GM23338 (cell line): ENCODE measurements around the gene HBM. TPM values are rescaled to one million over a fixed set of nuclear protein-coding genes. Genes with fewer than 3 reads are reported as not detected.
"Not testable (repeated sequence)": the region's sequence is repeated elsewhere in the genome, so short reads cannot be mapped to it uniquely, and the experiment has no call there.

ENCODE experiments used
- ATAC-seq: fragments of 200-7000 bp; cut with Tn5 transposase; 3 replicates; pipeline ENCODE4 v1.9.1; 2020
- DNase-seq: peaks from one replicate; pipeline ENCODE4 v3.0.0-alpha.2; 2015; ENCODE audit warnings: low spot score
- H2AFZ ChIP-seq: fragments of 200-600 bp; sonication (generic); 2 replicates; pipeline ENCODE4 v1.8.0; 2016; ENCODE audit warnings: antibody characterized with exemption, mild to moderate bottlenecking, moderate library complexity
- H3F3A ChIP-seq: fragments of 200-600 bp; sonication (generic); replicated peaks from 2 replicates; pipeline ENCODE4 v1.8.0; 2017; ENCODE audit warnings: antibody characterized with exemption, mixed run types, low read depth
- H3K27ac ChIP-seq: fragments of 200-600 bp; sonication (generic); 2 replicates; pipeline ENCODE4 v1.6.1; 2016; ENCODE audit warnings: low read depth
- H3K27me3 ChIP-seq: fragments of 200-600 bp; sonication (generic); 2 replicates; pipeline ENCODE4 v1.8.0; 2016; ENCODE audit warnings: mild to moderate bottlenecking, mixed run types, moderate library complexity; ENCODE audit not compliant: insufficient read depth
- H3K36me3 ChIP-seq: fragments of 200-600 bp; sonication (generic); 2 replicates; pipeline ENCODE4 v1.8.0; 2016; ENCODE audit warnings: mild to moderate bottlenecking; ENCODE audit not compliant: insufficient read depth
- H3K4me1 ChIP-seq: fragments of 200-600 bp; sonication (generic); 2 replicates; pipeline ENCODE4 v1.8.0; 2016; ENCODE audit warnings: mild to moderate bottlenecking, moderate library complexity; ENCODE audit not compliant: insufficient read depth
- H3K4me2 ChIP-seq: fragments of 200-600 bp; sonication (generic); 2 replicates; pipeline ENCODE4 v1.7.1; 2017; ENCODE audit warnings: mixed run types
- H3K4me3 ChIP-seq: fragments of 200-600 bp; sonication (generic); 2 replicates; pipeline ENCODE4 v1.6.1; 2016; ENCODE audit warnings: mixed run types
- H3K79me2 ChIP-seq: fragments of 200-600 bp; sonication (generic); replicated peaks from 2 replicates; pipeline ENCODE4 v1.8.0; 2017; ENCODE audit warnings: mild to moderate bottlenecking; ENCODE audit not compliant: insufficient read depth
- H3K9me2 ChIP-seq: fragments of 200-600 bp; sonication (generic); 2 replicates; pipeline ENCODE4 v1.8.0; 2017; ENCODE audit not compliant: insufficient read depth
- H4K20me1 ChIP-seq: fragments of 200-600 bp; sonication (generic); replicated peaks from 2 replicates; pipeline ENCODE4 v1.8.0; 2017; ENCODE audit warnings: mild to moderate bottlenecking; ENCODE audit not compliant: insufficient read depth
- H3K27ac Mint-ChIP-seq: 2 replicates; pipeline ENCODE4 v1.8.0; 2020; ENCODE audit warnings: inconsistent platforms, mild to moderate bottlenecking, moderate library complexity, mixed read lengths
- H3K27me3 Mint-ChIP-seq: 3 replicates; pipeline ENCODE4 v1.8.0; 2022; ENCODE audit warnings: low read depth, mild to moderate bottlenecking, moderate library complexity, mixed read lengths, inconsistent platforms; ENCODE audit not compliant: insufficient read depth, poor library complexity
- H3K36me3 Mint-ChIP-seq: 3 replicates; pipeline ENCODE4 v1.8.0; 2021; ENCODE audit warnings: low read depth, mild to moderate bottlenecking, inconsistent platforms, moderate library complexity, mixed read lengths
- H3K4me1 Mint-ChIP-seq: 3 replicates; pipeline ENCODE4 v1.8.0; 2020; ENCODE audit warnings: mild to moderate bottlenecking, inconsistent platforms, mixed read lengths
- H3K4me3 Mint-ChIP-seq: 3 replicates; pipeline ENCODE4 v1.8.0; 2021; ENCODE audit warnings: moderate library complexity, mild to moderate bottlenecking, inconsistent platforms, mixed read lengths
- H3K9me3 Mint-ChIP-seq: 3 replicates; pipeline ENCODE4 v1.8.0; 2020; ENCODE audit warnings: moderate library complexity, mild to moderate bottlenecking, inconsistent platforms, mixed read lengths
- CREB1 ChIP-seq: fragments of 250-450 bp; sonication (Bioruptor Pico); IDR thresholded peaks from 2 replicates; pipeline ENCODE4 v1.5.0; 2020; ENCODE audit warnings: low read depth, mild to moderate bottlenecking, moderate library complexity
- NANOG ChIP-seq: IDR thresholded peaks from 2 replicates; pipeline ENCODE4 v1.6.1; 2016; ENCODE audit warnings: antibody characterized with exemption, borderline replicate concordance
- POLR2AphosphoS5 ChIP-seq: IDR thresholded peaks from 2 replicates; pipeline ENCODE4 v1.6.1; 2016; ENCODE audit warnings: antibody characterized with exemption, low read depth
- STAT1 ChIP-seq: IDR thresholded peaks from one replicate; pipeline ENCODE4 v1.6.1; 2016; ENCODE audit warnings: antibody characterized with exemption; ENCODE audit not compliant: unreplicated experiment
- ZNF114 ChIP-seq: fragments of 250-450 bp; sonication (Bioruptor Pico); IDR thresholded peaks from 2 replicates; pipeline ENCODE4 v1.5.0; 2020; ENCODE audit warnings: mild to moderate bottlenecking, moderate library complexity
- polyA plus RNA-seq: library from polyadenylated mRNA; unstranded; fragments of >200 nt; fragmentation: Nextera tagmentation; extraction: Ambion mirVana; gene quantifications from 2 replicates; pipeline ENCODE4 v1.2.1, GENCODE V29; 2016
- total RNA-seq: library from RNA; depleted of rRNA; stranded (reverse); fragments of >200 nt; shearing (Covaris generic); gene quantifications from 2 replicates; pipeline ENCODE4 v1.2.3, GENCODE V29; 2014
- TF ChIP-seq, protein P1 (sequence below), 2 experiments: fragments of 200-600 bp in 1 of 2; sonication (generic) in 1 of 2; conservative IDR thresholded peaks; 2 replicates each; pipeline versions ENCODE4 v1.5.1 to v1.6.1; 2016 to 2017; ENCODE audit warnings: antibody characterized with exemption in 2 of 2, low read depth in 2 of 2, mild to moderate bottlenecking in 2 of 2, moderate library complexity in 1 of 2
- TF ChIP-seq, protein P2 (sequence below): fragments of 250-450 bp; sonication (Bioruptor Pico); IDR thresholded peaks from 2 replicates; pipeline ENCODE4 v1.5.0; 2020; ENCODE audit warnings: mild to moderate bottlenecking, moderate library complexity
- TF ChIP-seq, protein P3 (sequence below): IDR thresholded peaks from one replicate; pipeline ENCODE4 v1.6.1; 2018; ENCODE audit warnings: antibody characterized with exemption; ENCODE audit not compliant: unreplicated experiment
- TF ChIP-seq, protein P4 (sequence below): IDR thresholded peaks from 2 replicates; pipeline ENCODE4 v1.6.1; 2016; ENCODE audit warnings: antibody characterized with exemption

HBM gene
- total and polyA plus RNA-seq, 2 experiments from 2014 or later, result not detected

DNA sequence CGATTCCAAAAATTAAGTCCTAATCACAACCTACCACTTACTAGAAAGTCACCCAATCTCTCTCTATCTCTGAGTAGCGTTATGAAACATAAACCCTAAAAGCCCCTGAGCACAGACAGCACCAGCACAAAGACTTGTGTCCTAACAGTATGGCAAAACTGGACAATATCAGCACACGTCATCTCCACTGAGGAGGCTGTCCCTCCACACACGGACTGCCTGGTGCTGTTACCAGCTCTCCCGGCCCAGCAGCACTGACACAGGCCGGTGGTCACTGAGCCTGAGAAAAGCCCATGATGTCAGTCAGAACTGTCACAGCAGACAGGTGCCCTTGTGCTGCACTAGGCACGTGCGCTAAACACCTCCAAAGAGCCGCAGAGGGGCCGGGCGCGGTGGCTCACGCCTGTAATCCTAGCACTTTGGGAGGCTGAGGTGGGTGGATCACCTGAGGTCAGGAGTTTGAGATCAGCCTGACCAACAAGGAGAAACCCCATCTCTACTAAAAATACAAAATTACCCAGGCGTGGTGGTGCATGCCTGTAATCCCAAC is 45.9 kb downstream of the HBM start:
- H3K27ac Mint-ChIP-seq, result not testable (repeated sequence)
- H3K79me2 ChIP-seq, result peaks cover 90% of the 10 kb centered on the region

DNA sequence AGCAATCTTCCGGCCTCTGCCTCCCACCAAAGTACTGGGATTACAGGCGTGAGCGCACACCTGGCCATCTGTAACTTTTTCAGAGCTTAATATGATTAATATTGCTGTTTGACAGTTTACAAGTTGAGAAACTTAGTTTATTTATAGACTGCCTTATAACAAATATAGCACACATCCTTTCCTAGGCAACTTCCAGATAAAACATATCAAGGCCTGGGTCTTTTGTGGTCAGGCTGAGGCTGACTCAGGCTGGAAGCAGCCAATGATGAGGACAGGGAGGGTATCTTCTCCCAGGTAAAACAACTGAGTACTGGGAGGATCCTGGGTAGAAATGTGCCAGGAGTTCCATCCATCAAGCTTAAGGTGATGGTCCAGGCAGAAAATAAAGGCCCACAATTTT is 47.2 kb downstream of the HBM start:
- Histone ChIP-seq H3K4me2 (no peak overlapping the region), H3K36me3 (peaks cover 66% of the 10 kb centered on the region), H2AFZ (no peak overlapping the region), H3K9me2 (no peaks in the 10 kb centered on the region), H3F3A (peaks cover 23% of the 10 kb centered on the region), H3K27ac (no peak overlapping the region; the same call in 1 of the 2 replicates), H3K4me3 (no peak overlapping the region), H4K20me1 (peaks cover 66% of the 10 kb centered on the region), H3K4me1 (no peaks in the 10 kb centered on the region), H3K27me3 (no peaks in the 10 kb centered on the region), H3K79me2 (peaks cover 99% of the 10 kb centered on the region)
- H3K4me3 Mint-ChIP-seq, result no peak overlapping the region; the same call in 2 of the 3 replicates
- H3K4me1 Mint-ChIP-seq, result no peaks in the 10 kb centered on the region
- H3K9me3 Mint-ChIP-seq, result no peaks in the 10 kb centered on the region
- DNase-seq, result no peak
- ATAC-seq, result no peak
- H3K27ac Mint-ChIP-seq, result no peak overlapping the region
- peaks cover 87% of the 10 kb centered on the region for H3K36me3 Mint-ChIP-seq
- H3K27me3 Mint-ChIP-seq, result peaks cover 1% of the 10 kb centered on the region
- TF ChIP-seq POLR2AphosphoS5, result no peak
- TF ChIP-seq, protein P1, sequence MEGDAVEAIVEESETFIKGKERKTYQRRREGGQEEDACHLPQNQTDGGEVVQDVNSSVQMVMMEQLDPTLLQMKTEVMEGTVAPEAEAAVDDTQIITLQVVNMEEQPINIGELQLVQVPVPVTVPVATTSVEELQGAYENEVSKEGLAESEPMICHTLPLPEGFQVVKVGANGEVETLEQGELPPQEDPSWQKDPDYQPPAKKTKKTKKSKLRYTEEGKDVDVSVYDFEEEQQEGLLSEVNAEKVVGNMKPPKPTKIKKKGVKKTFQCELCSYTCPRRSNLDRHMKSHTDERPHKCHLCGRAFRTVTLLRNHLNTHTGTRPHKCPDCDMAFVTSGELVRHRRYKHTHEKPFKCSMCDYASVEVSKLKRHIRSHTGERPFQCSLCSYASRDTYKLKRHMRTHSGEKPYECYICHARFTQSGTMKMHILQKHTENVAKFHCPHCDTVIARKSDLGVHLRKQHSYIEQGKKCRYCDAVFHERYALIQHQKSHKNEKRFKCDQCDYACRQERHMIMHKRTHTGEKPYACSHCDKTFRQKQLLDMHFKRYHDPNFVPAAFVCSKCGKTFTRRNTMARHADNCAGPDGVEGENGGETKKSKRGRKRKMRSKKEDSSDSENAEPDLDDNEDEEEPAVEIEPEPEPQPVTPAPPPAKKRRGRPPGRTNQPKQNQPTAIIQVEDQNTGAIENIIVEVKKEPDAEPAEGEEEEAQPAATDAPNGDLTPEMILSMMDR (conservative IDR thresholded peaks at IDR 0.05; ENCODE audit: low read depth in 2 of 2), result no peak
- TF ChIP-seq, protein P2, sequence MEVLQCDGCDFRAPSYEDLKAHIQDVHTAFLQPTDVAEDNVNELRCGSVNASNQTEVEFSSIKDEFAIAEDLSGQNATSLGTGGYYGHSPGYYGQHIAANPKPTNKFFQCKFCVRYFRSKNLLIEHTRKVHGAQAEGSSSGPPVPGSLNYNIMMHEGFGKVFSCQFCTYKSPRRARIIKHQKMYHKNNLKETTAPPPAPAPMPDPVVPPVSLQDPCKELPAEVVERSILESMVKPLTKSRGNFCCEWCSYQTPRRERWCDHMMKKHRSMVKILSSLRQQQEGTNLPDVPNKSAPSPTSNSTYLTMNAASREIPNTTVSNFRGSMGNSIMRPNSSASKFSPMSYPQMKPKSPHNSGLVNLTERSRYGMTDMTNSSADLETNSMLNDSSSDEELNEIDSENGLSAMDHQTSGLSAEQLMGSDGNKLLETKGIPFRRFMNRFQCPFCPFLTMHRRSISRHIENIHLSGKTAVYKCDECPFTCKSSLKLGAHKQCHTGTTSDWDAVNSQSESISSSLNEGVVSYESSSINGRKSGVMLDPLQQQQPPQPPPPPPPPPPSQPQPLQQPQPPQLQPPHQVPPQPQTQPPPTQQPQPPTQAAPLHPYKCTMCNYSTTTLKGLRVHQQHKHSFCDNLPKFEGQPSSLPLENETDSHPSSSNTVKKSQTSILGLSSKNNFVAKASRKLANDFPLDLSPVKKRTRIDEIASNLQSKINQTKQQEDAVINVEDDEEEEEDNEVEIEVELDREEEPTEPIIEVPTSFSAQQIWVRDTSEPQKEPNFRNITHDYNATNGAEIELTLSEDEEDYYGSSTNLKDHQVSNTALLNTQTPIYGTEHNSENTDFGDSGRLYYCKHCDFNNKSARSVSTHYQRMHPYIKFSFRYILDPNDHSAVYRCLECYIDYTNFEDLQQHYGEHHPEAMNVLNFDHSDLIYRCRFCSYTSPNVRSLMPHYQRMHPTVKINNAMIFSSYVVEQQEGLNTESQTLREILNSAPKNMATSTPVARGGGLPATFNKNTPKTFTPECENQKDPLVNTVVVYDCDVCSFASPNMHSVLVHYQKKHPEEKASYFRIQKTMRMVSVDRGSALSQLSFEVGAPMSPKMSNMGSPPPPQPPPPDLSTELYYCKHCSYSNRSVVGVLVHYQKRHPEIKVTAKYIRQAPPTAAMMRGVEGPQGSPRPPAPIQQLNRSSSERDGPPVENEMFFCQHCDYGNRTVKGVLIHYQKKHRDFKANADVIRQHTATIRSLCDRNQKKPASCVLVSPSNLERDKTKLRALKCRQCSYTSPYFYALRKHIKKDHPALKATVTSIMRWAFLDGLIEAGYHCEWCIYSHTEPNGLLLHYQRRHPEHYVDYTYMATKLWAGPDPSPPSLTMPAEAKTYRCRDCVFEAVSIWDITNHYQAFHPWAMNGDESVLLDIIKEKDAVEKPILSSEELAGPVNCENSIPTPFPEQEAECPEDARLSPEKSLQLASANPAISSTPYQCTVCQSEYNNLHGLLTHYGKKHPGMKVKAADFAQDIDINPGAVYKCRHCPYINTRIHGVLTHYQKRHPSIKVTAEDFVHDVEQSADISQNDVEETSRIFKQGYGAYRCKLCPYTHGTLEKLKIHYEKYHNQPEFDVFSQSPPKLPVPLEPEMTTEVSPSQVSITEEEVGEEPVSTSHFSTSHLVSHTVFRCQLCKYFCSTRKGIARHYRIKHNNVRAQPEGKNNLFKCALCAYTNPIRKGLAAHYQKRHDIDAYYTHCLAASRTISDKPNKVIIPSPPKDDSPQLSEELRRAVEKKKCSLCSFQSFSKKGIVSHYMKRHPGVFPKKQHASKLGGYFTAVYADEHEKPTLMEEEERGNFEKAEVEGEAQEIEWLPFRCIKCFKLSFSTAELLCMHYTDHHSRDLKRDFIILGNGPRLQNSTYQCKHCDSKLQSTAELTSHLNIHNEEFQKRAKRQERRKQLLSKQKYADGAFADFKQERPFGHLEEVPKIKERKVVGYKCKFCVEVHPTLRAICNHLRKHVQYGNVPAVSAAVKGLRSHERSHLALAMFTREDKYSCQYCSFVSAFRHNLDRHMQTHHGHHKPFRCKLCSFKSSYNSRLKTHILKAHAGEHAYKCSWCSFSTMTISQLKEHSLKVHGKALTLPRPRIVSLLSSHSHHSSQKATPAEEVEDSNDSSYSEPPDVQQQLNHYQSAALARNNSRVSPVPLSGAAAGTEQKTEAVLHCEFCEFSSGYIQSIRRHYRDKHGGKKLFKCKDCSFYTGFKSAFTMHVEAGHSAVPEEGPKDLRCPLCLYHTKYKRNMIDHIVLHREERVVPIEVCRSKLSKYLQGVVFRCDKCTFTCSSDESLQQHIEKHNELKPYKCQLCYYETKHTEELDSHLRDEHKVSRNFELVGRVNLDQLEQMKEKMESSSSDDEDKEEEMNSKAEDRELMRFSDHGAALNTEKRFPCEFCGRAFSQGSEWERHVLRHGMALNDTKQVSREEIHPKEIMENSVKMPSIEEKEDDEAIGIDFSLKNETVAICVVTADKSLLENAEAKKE (CRISPR knock-in tag), result no peak
- TF ChIP-seq, protein P3, sequence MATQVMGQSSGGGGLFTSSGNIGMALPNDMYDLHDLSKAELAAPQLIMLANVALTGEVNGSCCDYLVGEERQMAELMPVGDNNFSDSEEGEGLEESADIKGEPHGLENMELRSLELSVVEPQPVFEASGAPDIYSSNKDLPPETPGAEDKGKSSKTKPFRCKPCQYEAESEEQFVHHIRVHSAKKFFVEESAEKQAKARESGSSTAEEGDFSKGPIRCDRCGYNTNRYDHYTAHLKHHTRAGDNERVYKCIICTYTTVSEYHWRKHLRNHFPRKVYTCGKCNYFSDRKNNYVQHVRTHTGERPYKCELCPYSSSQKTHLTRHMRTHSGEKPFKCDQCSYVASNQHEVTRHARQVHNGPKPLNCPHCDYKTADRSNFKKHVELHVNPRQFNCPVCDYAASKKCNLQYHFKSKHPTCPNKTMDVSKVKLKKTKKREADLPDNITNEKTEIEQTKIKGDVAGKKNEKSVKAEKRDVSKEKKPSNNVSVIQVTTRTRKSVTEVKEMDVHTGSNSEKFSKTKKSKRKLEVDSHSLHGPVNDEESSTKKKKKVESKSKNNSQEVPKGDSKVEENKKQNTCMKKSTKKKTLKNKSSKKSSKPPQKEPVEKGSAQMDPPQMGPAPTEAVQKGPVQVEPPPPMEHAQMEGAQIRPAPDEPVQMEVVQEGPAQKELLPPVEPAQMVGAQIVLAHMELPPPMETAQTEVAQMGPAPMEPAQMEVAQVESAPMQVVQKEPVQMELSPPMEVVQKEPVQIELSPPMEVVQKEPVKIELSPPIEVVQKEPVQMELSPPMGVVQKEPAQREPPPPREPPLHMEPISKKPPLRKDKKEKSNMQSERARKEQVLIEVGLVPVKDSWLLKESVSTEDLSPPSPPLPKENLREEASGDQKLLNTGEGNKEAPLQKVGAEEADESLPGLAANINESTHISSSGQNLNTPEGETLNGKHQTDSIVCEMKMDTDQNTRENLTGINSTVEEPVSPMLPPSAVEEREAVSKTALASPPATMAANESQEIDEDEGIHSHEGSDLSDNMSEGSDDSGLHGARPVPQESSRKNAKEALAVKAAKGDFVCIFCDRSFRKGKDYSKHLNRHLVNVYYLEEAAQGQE, result no peak
- TF ChIP-seq CREB1 (CRISPR knock-in tag), result no peak
- TF ChIP-seq, protein P4, sequence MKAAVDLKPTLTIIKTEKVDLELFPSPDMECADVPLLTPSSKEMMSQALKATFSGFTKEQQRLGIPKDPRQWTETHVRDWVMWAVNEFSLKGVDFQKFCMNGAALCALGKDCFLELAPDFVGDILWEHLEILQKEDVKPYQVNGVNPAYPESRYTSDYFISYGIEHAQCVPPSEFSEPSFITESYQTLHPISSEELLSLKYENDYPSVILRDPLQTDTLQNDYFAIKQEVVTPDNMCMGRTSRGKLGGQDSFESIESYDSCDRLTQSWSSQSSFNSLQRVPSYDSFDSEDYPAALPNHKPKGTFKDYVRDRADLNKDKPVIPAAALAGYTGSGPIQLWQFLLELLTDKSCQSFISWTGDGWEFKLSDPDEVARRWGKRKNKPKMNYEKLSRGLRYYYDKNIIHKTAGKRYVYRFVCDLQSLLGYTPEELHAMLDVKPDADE, result no peak
- no peak for TF ChIP-seq STAT1
- TF ChIP-seq ZNF114, result no peak
- TF ChIP-seq NANOG, result no peak

More for the DNA sequence above, 45.9 kb downstream of the HBM start:
- not testable (repeated sequence) for H3K27me3 ChIP-seq, H3K27ac ChIP-seq, H3K4me3 ChIP-seq, H3K4me1 ChIP-seq, ATAC-seq, H3K27me3 Mint-ChIP-seq, DNase-seq, H3K9me2 ChIP-seq, H3K4me3 Mint-ChIP-seq, H3K4me1 Mint-ChIP-seq, H3K9me3 Mint-ChIP-seq, H2AFZ ChIP-seq, H3K4me2 ChIP-seq
- Histone ChIP-seq H4K20me1 (peaks cover 75% of the 10 kb centered on the region), H3K36me3 (peaks cover 68% of the 10 kb centered on the region), H3F3A (peaks cover 25% of the 10 kb centered on the region)
- H3K36me3 Mint-ChIP-seq, result peaks cover 85% of the 10 kb centered on the region
